Bronchial epithelial cell (primary cell): ENCODE data around the gene SFT2D2. TPM values are rescaled to one million over a fixed set of nuclear protein-coding genes. Genes with fewer than 3 reads are reported as not detected.
A peak's percentile ranks its signal among the peaks of the same experiment; 100 is the strongest.
"Not testable (repeated sequence)": the region's sequence is repeated elsewhere in the genome, so short reads cannot be mapped to it uniquely, and the experiment has no call there.

Experiments
- DNase-seq: peaks from one replicate; pipeline ENCODE4 v3.0.0-alpha.2; 2010; ENCODE audit warnings: low read depth
- FAIRE-seq: peaks from 2 replicates; lab custom pipeline; 2011; peaks lifted over from hg19 to GRCh38; lab: Jason Lieb, UNC
- H3K27me3 ChIP-seq: 2 replicates; pipeline ENCODE4 v1.5.1; 2011; ENCODE audit warnings: low read length; ENCODE audit not compliant: control insufficient read depth, insufficient read depth
- H3K36me3 ChIP-seq: 2 replicates; pipeline ENCODE4 v1.5.1; 2011; ENCODE audit warnings: low read length; ENCODE audit not compliant: control insufficient read depth, insufficient read depth
- H3K4me3 ChIP-seq: 2 replicates; pipeline ENCODE4 v1.5.1; 2011; ENCODE audit warnings: mild to moderate bottlenecking, low read depth, low read length, control low read depth
- CTCF ChIP-seq: IDR thresholded peaks from 2 replicates; pipeline ENCODE4 v1.5.1; 2011; ENCODE audit warnings: mild to moderate bottlenecking, moderate library complexity, low read length, control low read depth, inconsistent platforms; ENCODE audit not compliant: insufficient read depth, severe bottlenecking
- total RNA-seq: library from RNA; depleted of rRNA; stranded (reverse); fragments of >200 nt; gene quantifications from 2 replicates; pipeline ENCODE4 v1.2.1, GENCODE V29; 2014

The SFT2D2 gene
- total RNA-seq = 22.4 and 29.7 TPM in 2 replicates

DNA sequence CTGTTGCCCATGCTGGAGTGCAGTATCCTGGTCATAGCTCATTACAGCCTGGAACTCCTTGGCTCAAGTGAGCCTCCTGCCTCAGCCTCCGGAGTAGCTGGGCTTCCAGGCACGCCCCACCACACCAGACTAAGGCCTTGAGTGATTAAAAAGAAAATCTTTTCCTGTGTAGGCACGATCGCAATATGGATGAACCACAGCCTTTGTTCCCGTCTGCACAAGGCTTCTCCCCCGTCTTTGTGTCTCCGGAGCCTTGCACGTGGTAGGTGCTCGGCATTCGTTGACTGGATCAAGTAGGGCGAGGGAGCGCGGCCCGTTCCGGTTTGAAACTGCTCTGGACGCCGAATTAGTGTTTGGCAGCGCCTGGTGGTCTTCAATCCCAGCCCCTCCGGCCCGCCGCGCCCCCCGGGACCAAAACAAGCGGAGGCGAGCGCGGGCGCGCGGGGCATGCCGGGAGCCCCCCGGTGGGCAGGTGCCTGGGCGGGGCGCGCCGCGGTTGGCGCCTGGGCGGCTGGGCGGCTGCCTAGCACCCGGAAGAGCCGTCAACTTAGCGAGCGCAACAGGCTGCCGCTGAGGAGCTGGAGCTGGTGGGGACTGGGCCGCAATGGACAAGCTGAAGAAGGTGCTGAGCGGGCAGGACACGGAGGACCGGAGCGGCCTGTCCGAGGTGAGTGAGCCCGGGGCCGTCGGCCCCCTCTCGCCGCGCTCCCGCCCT, at the start of gene SFT2D2:
SFT2D2 (plus strand) TSS at position 529 of the 715 bp plus-strand sequence; CDS start at position 605, 76 bp downstream.
- peak within 1 kb of the TSS; percentile 87 for H3K4me3 ChIP-seq
- H3K36me3 ChIP-seq = no peaks in the 10 kb centered on the region
- no peaks in the 10 kb centered on the region for H3K27me3 ChIP-seq
- no peak for TF ChIP-seq CTCF
- peak; percentile 52 for DNase-seq
- no peak for FAIRE-seq

GRCh38 chr1:168178227-168178637, 47.6 kb upstream of the SFT2D2 start:
- H3K27me3 ChIP-seq = no peaks in the 10 kb centered on the region
- peak overlapping the region; percentile 77 for H3K4me3 ChIP-seq
- no peak for FAIRE-seq
- H3K36me3 ChIP-seq = no peaks in the 10 kb centered on the region
- DNase-seq = no peak
- TF ChIP-seq CTCF = no peak

- H3K36me3 ChIP-seq = no peaks in the 10 kb centered on the region
- TF ChIP-seq CTCF = peak; percentile 84
- DNase-seq (peak; percentile 98), FAIRE-seq (no peak)
- peak within 1 kb of the TSS; percentile 77 for H3K4me3 ChIP-seq
- H3K27me3 ChIP-seq = no peaks in the 10 kb centered on the region
Observed at GRCh38 chr1:168178638-168179437, 47.0 kb upstream of the SFT2D2 start, which contains the start of gene TIPRL. TIPRL (plus strand) TSS chr1:168178962; CDS start chr1:168179078, 116 bp downstream.

DNA sequence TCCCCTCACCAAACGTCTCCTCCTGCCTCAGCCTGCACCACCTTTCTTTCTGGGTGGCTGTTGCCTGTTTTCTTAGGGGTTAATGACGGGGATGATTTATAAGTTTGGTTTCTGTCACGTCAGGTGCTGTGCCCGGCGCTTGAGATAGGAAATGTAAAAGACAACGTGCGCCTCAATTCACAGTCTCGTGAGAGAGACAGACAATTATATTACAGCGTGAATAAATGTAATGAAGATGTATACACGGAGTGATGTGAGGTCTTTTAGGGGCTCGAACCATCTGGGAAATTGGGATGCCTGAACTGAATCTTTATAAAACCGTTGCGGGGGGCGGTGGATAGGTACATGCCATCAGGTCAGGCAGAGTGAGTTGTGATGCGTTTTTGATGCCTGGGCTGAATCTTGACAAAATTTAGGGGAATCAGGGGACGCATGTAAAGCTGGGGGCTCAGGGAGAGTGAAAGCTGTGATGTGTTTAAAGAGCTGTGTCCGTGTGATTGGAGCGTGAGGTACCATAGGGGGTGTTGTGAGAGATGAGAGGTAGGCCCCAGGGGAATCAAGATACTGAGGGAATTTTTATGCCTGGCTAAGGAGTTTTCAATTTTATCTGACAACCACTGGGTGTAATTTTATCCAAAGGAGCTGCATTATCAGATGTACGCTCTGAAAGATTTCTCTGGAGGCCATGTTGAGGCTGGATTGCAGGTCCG, 46.2 kb upstream of the SFT2D2 start:
- Histone ChIP-seq H3K36me3 (no peaks in the 10 kb centered on the region), H3K27me3 (no peaks in the 10 kb centered on the region), H3K4me3 (peak overlapping the region; percentile 77)
- peak; percentile 5 for DNase-seq
- FAIRE-seq = no peak
- no peak for TF ChIP-seq CTCF

DNA sequence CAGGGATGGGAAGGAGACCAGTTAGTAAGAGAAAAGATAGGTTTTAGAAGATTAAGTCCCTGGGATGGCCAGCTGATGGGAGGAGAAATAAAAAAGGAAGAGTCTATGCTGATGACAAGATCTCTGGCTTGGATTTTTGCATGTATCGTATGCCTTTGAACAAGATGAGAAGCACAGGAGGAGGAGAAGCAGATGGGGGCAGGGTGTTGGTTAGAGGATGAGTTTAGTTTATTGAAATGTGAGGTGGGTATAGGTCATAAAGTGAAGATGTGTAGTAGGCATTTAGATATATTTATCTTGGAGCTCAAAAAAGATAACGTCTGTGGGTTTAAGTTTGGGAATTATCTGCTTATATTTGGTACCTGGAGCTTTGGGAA, 45.7 kb upstream of the SFT2D2 start:
- FAIRE-seq (no peak), DNase-seq (no peak)
- H3K36me3 ChIP-seq = no peaks in the 10 kb centered on the region
- H3K4me3 ChIP-seq = peak overlapping the region; percentile 77
- no peaks in the 10 kb centered on the region for H3K27me3 ChIP-seq
- TF ChIP-seq CTCF = no peak

GRCh38 chr1:168181063-168181720, 44.6 kb upstream of the SFT2D2 start:
- FAIRE-seq, H3K4me3 ChIP-seq, H3K36me3 ChIP-seq, H3K27me3 ChIP-seq, DNase-seq: not testable (repeated sequence)
